OCI-LY3 (cell line): ENCODE data around the gene MARK4.

ENCODE experiments used
- H2AFZ ChIP-seq: fragments of 200-600, 300-600 bp; shearing (Covaris generic); 2 replicates; pipeline ENCODE4 v1.6.0; 2014; ENCODE audit warnings: antibody characterized with exemption, low read depth, low read length
- H3K27ac ChIP-seq: fragments of 200-600, 300-600 bp; sonication (generic); 2 replicates; pipeline ENCODE4 v1.5.1; 2014; ENCODE audit warnings: mild to moderate bottlenecking, low read length, moderate library complexity, mixed read lengths
- H3K27me3 ChIP-seq: fragments of 200-600, 300-600 bp; sonication (generic); 2 replicates; pipeline ENCODE4 v1.6.1; 2014; ENCODE audit warnings: low read depth, low read length, mixed read lengths
- H3K36me3 ChIP-seq: fragments of 200-600, 300-600 bp; sonication (generic); replicated peaks from 2 replicates; pipeline ENCODE3; 2014; ENCODE audit warnings: low read depth, low read length, mixed read lengths
- H3K4me1 ChIP-seq: fragments of 300-600, 200-600 bp; sonication (generic); 2 replicates; pipeline ENCODE4 v1.6.1; 2014; ENCODE audit warnings: low read length, mixed read lengths
- H3K4me2 ChIP-seq: fragments of 200-600, 300-600 bp; sonication (generic); 2 replicates; pipeline ENCODE4 v1.6.1; 2014; ENCODE audit warnings: low read length, mixed read lengths
- H3K4me3 ChIP-seq: fragments of 300-600, 200-600 bp; sonication (generic); 2 replicates; pipeline ENCODE4 v1.5.1; 2014; ENCODE audit warnings: antibody characterized with exemption, mild to moderate bottlenecking, low read length, moderate library complexity
- H3K79me2 ChIP-seq: fragments of 300-600, 200-600 bp; shearing (Covaris generic); 2 replicates; pipeline ENCODE4 v1.6.1; 2014; ENCODE audit warnings: mild to moderate bottlenecking, low read length, mixed read lengths
- H3K9ac ChIP-seq: fragments of 300-600, 200-600 bp; shearing (Covaris generic); 2 replicates; pipeline ENCODE4 v1.6.0; 2014; ENCODE audit warnings: mild to moderate bottlenecking, low read length, moderate library complexity
- H3K9me3 ChIP-seq: fragments of 200-600, 300-600 bp; shearing (Covaris generic); 2 replicates; pipeline ENCODE4 v1.6.1; 2014; ENCODE audit warnings: low read length, mixed read lengths; ENCODE audit not compliant: insufficient read depth
- H4K20me1 ChIP-seq: fragments of 200-600, 300-600 bp; sonication (generic); 2 replicates; pipeline ENCODE4 v1.6.1; 2016; ENCODE audit warnings: low read length, mixed read lengths; ENCODE audit not compliant: insufficient read depth
- CTCF ChIP-seq: fragments of 200-600, 300-600 bp; sonication (generic); IDR thresholded peaks from 2 replicates; pipeline ENCODE4 v1.5.1; 2014; ENCODE audit warnings: antibody characterized with exemption, low read length, low read depth
- EZH2phosphoT487 ChIP-seq: fragments of 200-600 bp; shearing (Covaris generic); IDR thresholded peaks from 2 replicates; pipeline ENCODE4 v1.6.1; 2018; ENCODE audit warnings: antibody characterized with exemption, mixed run types, low read depth

MARK4 gene

GRCh38 chr19:45251452-45252354, 632 bp downstream of the MARK4 start:
- H3K9ac ChIP-seq = peak overlapping the region; percentile 90
- H4K20me1 ChIP-seq = peaks cover 19% of the 10 kb centered on the region
- no peak overlapping the region for H3K27ac ChIP-seq
- no peaks in the 10 kb centered on the region; the same call in 1 of the 2 replicates for H3K27me3 ChIP-seq
- H3K36me3 ChIP-seq = no peaks in the 10 kb centered on the region
- peak overlapping the region; percentile 98 for H3K4me2 ChIP-seq
- no peaks in the 10 kb centered on the region for H3K9me3 ChIP-seq
- H3K4me3 ChIP-seq = peak overlapping the region; percentile 99
- H3K4me1 ChIP-seq = peaks cover 18% of the 10 kb centered on the region
- H3K79me2 ChIP-seq = peaks cover 31% of the 10 kb centered on the region
- TF ChIP-seq CTCF (no peak), EZH2phosphoT487 (no peak)
- H2AFZ ChIP-seq = no peak overlapping the region

GRCh38 chr19:45253396-45254027, 2.4 kb downstream of the MARK4 start:
- Histone ChIP-seq H3K27ac (no peak overlapping the region), H3K27me3 (no peaks in the 10 kb centered on the region; the same call in 1 of the 2 replicates), H3K4me3 (no peak overlapping the region), H2AFZ (no peak overlapping the region), H3K4me2 (no peak overlapping the region), H3K36me3 (no peaks in the 10 kb centered on the region), H3K79me2 (peaks cover 31% of the 10 kb centered on the region), H3K9ac (no peak overlapping the region), H3K4me1 (peaks cover 15% of the 10 kb centered on the region), H4K20me1 (peaks cover 19% of the 10 kb centered on the region), H3K9me3 (no peaks in the 10 kb centered on the region)
- TF ChIP-seq CTCF (no peak), EZH2phosphoT487 (no peak)

GRCh38 chr19:45254044-45254531, 3.0 kb downstream of the MARK4 start:
- H3K9ac ChIP-seq = no peak overlapping the region
- H3K4me3 ChIP-seq = no peak overlapping the region
- H3K4me2 ChIP-seq = no peak overlapping the region
- no peak overlapping the region for H2AFZ ChIP-seq
- H3K4me1 ChIP-seq = peaks cover 15% of the 10 kb centered on the region
- peaks cover 31% of the 10 kb centered on the region for H3K79me2 ChIP-seq
- H4K20me1 ChIP-seq = peaks cover 25% of the 10 kb centered on the region
- H3K27ac ChIP-seq = no peak overlapping the region
- no peaks in the 10 kb centered on the region for H3K36me3 ChIP-seq
- H3K27me3 ChIP-seq = no peaks in the 10 kb centered on the region; the same call in 1 of the 2 replicates
- peak; percentile 28; the same call in 1 of the 2 replicates for TF ChIP-seq CTCF
- no peak for TF ChIP-seq EZH2phosphoT487
- no peaks in the 10 kb centered on the region for H3K9me3 ChIP-seq

GRCh38 chr19:45255611-45256157, 4.6 kb downstream of the MARK4 start:
- H3K27ac ChIP-seq = no peak overlapping the region
- H3K79me2 ChIP-seq = peaks cover 31% of the 10 kb centered on the region
- H3K36me3 ChIP-seq = no peaks in the 10 kb centered on the region
- no peak overlapping the region for H3K4me2 ChIP-seq
- no peak overlapping the region for H3K4me3 ChIP-seq
- TF ChIP-seq EZH2phosphoT487 (no peak), CTCF (no peak)
- H3K9me3 ChIP-seq = no peaks in the 10 kb centered on the region
- no peak overlapping the region for H2AFZ ChIP-seq
- H4K20me1 ChIP-seq = peaks cover 25% of the 10 kb centered on the region
- H3K4me1 ChIP-seq = peaks cover 8% of the 10 kb centered on the region
- no peaks in the 10 kb centered on the region for H3K27me3 ChIP-seq
- H3K9ac ChIP-seq = no peak overlapping the region
